Measurements from ENCODE around the gene RPA1. TPM values are rescaled to one million over a fixed set of nuclear protein-coding genes. Genes with fewer than 3 reads are reported as not detected.

RPA1 gene
- total and polyA plus RNA-seq, 2 of the 8 experiments (the other 6 are each of a cell fraction or from before 2014, with no cell fraction given) = 79.1 to 194 TPM

DNA sequence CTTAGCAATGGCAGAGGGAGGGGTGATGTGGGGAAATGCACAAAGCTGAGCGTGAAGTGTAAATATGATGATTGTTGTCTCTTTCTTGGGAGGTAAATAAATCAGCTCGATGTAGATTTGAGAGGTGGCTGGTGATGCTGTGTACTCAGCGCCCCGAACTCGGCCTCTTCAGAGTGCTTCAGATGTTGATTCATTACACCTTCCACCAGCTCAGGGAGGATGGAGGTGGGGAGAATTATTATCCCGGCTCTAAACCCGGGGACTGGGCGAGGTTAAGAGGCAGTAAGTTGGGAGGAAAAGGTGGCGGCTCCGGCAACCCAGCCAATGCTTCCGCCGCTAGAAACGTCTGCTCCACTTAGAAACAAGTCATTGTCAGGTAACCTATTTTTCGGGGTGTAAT is 86.5 kb downstream of the RPA1 start:
- Histone ChIP-seq H3K9ac (replicated peaks in 1 of 4; ENCODE audit: extremely low read depth in 1 of 4, low read depth in 3 of 4, low read length in 3 of 4) (no peak overlapping the region), H3K14ac (ENCODE audit: insufficient read length) (no peak overlapping the region), H2BK15ac (ENCODE audit: low read length) (no peak overlapping the region), H4K91ac (replicated peaks; ENCODE audit: insufficient read length, low read length) (no peak overlapping the region), H3K23ac (ENCODE audit: insufficient read length) (no peak overlapping the region), H4K8ac (ENCODE audit: extremely low read depth, insufficient read depth, low read length) (no peak overlapping the region), H3K18ac (ENCODE audit: extremely low read depth, low read length) (no peak overlapping the region), H3K23me2 (ENCODE audit: low read depth, low read length) (no peaks in the 10 kb centered on the region; the same call in 1 of the 2 replicates), H3K27me3 (replicated peaks in 1 of 4; ENCODE audit: control insufficient read depth in 3 of 4, extremely low read depth in 1 of 4, insufficient read depth in 3 of 4, low read length in 3 of 4) (peaks cover 1 to 17% (median 12%) of the 10 kb centered on the region in 4 experiments), H2BK120ac (replicated peaks; ENCODE audit: low read depth, low read length) (no peak overlapping the region), H4K20me1 (replicated peaks in 1 of 2; ENCODE audit: control insufficient read depth in 1 of 2, insufficient read depth in 2 of 2, low read length in 2 of 2) (peaks cover 0 to 6% of the 10 kb centered on the region in 2 experiments), H3K79me2 (ENCODE audit: control insufficient read depth in 1 of 2, insufficient read depth in 2 of 2, low read length in 2 of 2) (no peaks in the 10 kb centered on the region), H3K36me3 (ENCODE audit: control insufficient read depth in 2 of 4, insufficient read depth in 4 of 4, low read length in 3 of 4) (no peaks in the 10 kb centered on the region), H3K4ac (replicated peaks; ENCODE audit: insufficient read length, low read depth, low read length) (no peak overlapping the region), H3K9me3 (ENCODE audit: insufficient read depth in 2 of 2, low read depth in 1 of 2, low read length in 1 of 2) (no peaks in the 10 kb centered on the region), H2BK20ac (ENCODE audit: low read length) (no peak overlapping the region), H2BK5ac (ENCODE audit: low read depth, low read length) (no peak overlapping the region), H2AFZ (ENCODE audit: low read length) (no peak overlapping the region), H4K5ac (ENCODE audit: insufficient read length, low read depth, low read length) (no peak overlapping the region), H2AK5ac (ENCODE audit: low read depth, low read length) (no peak overlapping the region), H3K4me3 (ENCODE audit: extremely low read depth in 1 of 4, insufficient read depth in 2 of 4, low read depth in 3 of 4, low read length in 4 of 4) (no peak overlapping the region), H3K79me1 (ENCODE audit: low read depth, low read length) (no peaks in the 10 kb centered on the region), H3K4me1 (replicated peaks in 1 of 4; ENCODE audit: control insufficient read depth in 3 of 4, insufficient read depth in 4 of 4, low read length in 3 of 4) (peaks cover 0 to 2% (median under 1%) of the 10 kb centered on the region in 4 experiments; a peak in 2 of 7 replicates), H3K27ac (ENCODE audit: low read depth, low read length) (no peak overlapping the region), H3K56ac (replicated peaks; ENCODE audit: insufficient read length, low read depth, low read length) (no peak overlapping the region), H3K4me2 (ENCODE audit: insufficient read depth in 1 of 2, low read depth in 2 of 2, low read length in 2 of 2) (no peak overlapping the region), H2BK12ac (ENCODE audit: low read depth, low read length) (no peak overlapping the region)
- TF ChIP-seq HDAC6 (IDR thresholded peaks at IDR 0.05; ENCODE audit: low read depth, low read length) (no peak), FOSL1 (IDR thresholded peaks at IDR 0.05; ENCODE audit: insufficient read depth, low read depth, low read length) (no peak), SIRT6 (IDR thresholded peaks at IDR 0.05; ENCODE audit: low read length) (no peak), CHD2 (IDR thresholded peaks at IDR 0.05; ENCODE audit: low read length) (no peak), SRF (IDR thresholded peaks at IDR 0.05; ENCODE audit: low read depth, low read length) (no peak)
- ChIA-PET CTCF (ENCODE audit: partially characterized antibody) (interaction anchor here (0.9 to 1.5 kb wide), 7 partner anchors 16 to 143 kb away, joined by 3 to 4 read pairs (median 3); partner anchors contain the start of gene RTN4RL1), POLR2A (ENCODE audit: partially characterized antibody) (interaction anchor here (0.7 kb wide), 1 partner anchor 83 kb away, joined by 4 read pairs; no protein-coding TSS in a partner anchor)
- no peak for DNase-seq (ENCODE audit: low read depth in 1 of 2, low spot score in 2 of 2)
- FAIRE-seq = no peak
- 88% methylated on average over 14 of the region's 14 CpGs; no CpG with 5 or more reads in 1 of the 2 experiments for WGBS, 2 experiments (ENCODE audit: extremely low coverage in 1 of 2, insufficient coverage in 1 of 2, insufficient read length in 1 of 2, insufficient replicate concordance in 2 of 2, low coverage in 1 of 2, low lambda C conversion rate in 2 of 2, missing lambda C conversion rate in 1 of 2)

Measured in H1 (cell line).